Osteoblast (primary cell): Measurements from ENCODE around the gene MCTS1. TPM values are rescaled to one million over a fixed set of nuclear protein-coding genes. Genes with fewer than 3 reads are reported as not detected.

Source experiments
- DNase-seq: peaks from one replicate; pipeline ENCODE4 v3.0.0; 2011; ENCODE audit warnings: low spot score, mixed read lengths; ENCODE audit not compliant: insufficient read length; ENCODE audit errors: missing footprints
- H2AFZ ChIP-seq: 2 replicates; pipeline ENCODE4 v1.6.0; 2011; ENCODE audit warnings: mild to moderate bottlenecking, low read length
- H3K27ac ChIP-seq: 2 replicates; pipeline ENCODE4 v1.5.1; 2011; ENCODE audit warnings: mild to moderate bottlenecking, low read depth, low read length, moderate library complexity
- H3K27me3 ChIP-seq: 2 replicates; pipeline ENCODE4 v1.6.0; 2012; ENCODE audit warnings: mild to moderate bottlenecking, control low read depth, inconsistent platforms, low read length, moderate library complexity; ENCODE audit not compliant: insufficient read depth
- H3K36me3 ChIP-seq: 2 replicates; pipeline ENCODE4 v1.5.1; 2011; ENCODE audit warnings: mild to moderate bottlenecking, low read length, control low read depth, moderate library complexity; ENCODE audit not compliant: insufficient read depth
- H3K4me1 ChIP-seq: 2 replicates; pipeline ENCODE4 v1.5.1; 2011; ENCODE audit warnings: mild to moderate bottlenecking, low read length, control low read depth, moderate library complexity; ENCODE audit not compliant: insufficient read depth
- H3K4me2 ChIP-seq: 2 replicates; pipeline ENCODE4 v1.6.0; 2011; ENCODE audit warnings: mild to moderate bottlenecking, low read length; ENCODE audit not compliant: insufficient read depth
- H3K4me3 ChIP-seq: fragments of 200-600 bp; sonication (generic); 3 replicates; pipeline ENCODE4 v1.5.1; 2012; ENCODE audit warnings: mild to moderate bottlenecking, low read length, inconsistent platforms; ENCODE audit not compliant: insufficient read depth
- H3K79me2 ChIP-seq: 2 replicates; pipeline ENCODE4 v1.6.0; 2012; ENCODE audit warnings: mild to moderate bottlenecking, low read length, control low read depth, inconsistent platforms; ENCODE audit not compliant: insufficient read depth
- H3K9me3 ChIP-seq: 2 replicates; pipeline ENCODE4 v1.5.1; 2011; ENCODE audit warnings: low read depth, low read length, control low read depth
- H4K20me1 ChIP-seq: 2 replicates; pipeline ENCODE4 v1.6.0; 2012; ENCODE audit warnings: mild to moderate bottlenecking, low read length, control low read depth; ENCODE audit not compliant: insufficient read depth
- total RNA-seq: library from RNA; depleted of rRNA; stranded (reverse); fragments of >200 nt; gene quantifications from 2 replicates; pipeline ENCODE4 v1.2.3, GENCODE V29; 2012
- TF ChIP-seq, protein P1 (sequence below): IDR thresholded peaks from 2 replicates; pipeline ENCODE4 v1.5.1; 2011; ENCODE audit warnings: mild to moderate bottlenecking, low read depth, low read length, moderate library complexity; ENCODE audit errors: extremely low read depth

Gene MCTS1
- total RNA-seq, 1 donor = 29.3 TPM

DNA sequence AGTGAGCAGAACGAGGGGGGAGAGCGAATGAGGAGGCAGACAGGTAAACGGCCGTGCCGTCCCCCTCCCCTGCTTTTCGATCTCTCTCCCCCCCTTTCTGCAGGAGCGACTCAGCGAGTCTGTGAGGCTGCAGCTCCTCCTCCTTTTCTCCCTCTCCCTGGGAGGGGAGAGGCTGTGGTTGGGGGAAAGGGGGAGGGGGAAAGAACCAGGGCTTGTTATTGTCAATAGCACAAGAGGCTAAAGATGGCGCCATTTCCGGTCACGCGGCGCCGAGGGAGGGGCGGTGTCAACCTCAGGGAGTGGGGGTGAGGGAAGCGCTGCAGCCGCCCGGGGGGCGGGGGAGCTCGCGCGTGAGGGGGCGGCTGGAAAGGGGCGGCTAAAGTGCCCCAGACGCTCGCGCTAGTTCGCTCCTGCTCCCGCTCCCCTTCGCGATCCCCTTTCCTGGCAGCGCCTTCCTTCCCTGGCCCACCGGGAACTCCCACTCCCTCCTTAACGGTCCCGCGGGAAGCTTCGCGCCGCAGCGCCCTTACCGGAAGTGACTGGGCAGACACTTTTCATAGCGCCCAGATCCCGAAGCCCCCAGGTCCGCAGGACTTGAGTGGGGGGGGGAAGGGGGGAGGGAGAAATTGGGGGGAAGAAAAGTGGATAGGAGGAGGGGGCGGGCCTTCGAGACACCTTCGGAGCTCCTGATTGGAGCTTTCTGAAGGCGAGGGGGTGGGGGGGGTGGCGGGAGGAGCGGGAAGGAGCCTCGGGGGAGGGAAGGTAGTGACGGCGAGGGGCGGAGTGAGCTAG, 42.9 kb upstream of the MCTS1 start, which contains the start of gene CUL4B:
Gene CUL4B, minus strand, starts transcription at position 121 of the 792 bp plus-strand sequence. CDS start 324 bp downstream, outside the sequence.
- Histone ChIP-seq H3K79me2 (peaks cover 43% of the 10 kb centered on the region), H3K27ac (peak within 1 kb of the TSS; percentile 92), H3K27me3 (no peaks in the 10 kb centered on the region), H3K4me3 (peak within 1 kb of the TSS; percentile 79), H3K9me3 (no peaks in the 10 kb centered on the region), H3K4me1 (peaks cover 3% of the 10 kb centered on the region), H3K36me3 (peaks cover 6% of the 10 kb centered on the region), H4K20me1 (no peaks in the 10 kb centered on the region), H3K4me2 (peak within 1 kb of the TSS; percentile 80), H2AFZ (peak within 1 kb of the TSS; percentile 70)
- TF ChIP-seq, protein P1, sequence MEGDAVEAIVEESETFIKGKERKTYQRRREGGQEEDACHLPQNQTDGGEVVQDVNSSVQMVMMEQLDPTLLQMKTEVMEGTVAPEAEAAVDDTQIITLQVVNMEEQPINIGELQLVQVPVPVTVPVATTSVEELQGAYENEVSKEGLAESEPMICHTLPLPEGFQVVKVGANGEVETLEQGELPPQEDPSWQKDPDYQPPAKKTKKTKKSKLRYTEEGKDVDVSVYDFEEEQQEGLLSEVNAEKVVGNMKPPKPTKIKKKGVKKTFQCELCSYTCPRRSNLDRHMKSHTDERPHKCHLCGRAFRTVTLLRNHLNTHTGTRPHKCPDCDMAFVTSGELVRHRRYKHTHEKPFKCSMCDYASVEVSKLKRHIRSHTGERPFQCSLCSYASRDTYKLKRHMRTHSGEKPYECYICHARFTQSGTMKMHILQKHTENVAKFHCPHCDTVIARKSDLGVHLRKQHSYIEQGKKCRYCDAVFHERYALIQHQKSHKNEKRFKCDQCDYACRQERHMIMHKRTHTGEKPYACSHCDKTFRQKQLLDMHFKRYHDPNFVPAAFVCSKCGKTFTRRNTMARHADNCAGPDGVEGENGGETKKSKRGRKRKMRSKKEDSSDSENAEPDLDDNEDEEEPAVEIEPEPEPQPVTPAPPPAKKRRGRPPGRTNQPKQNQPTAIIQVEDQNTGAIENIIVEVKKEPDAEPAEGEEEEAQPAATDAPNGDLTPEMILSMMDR = no peak
- peak; percentile 91 for DNase-seq

DNA sequence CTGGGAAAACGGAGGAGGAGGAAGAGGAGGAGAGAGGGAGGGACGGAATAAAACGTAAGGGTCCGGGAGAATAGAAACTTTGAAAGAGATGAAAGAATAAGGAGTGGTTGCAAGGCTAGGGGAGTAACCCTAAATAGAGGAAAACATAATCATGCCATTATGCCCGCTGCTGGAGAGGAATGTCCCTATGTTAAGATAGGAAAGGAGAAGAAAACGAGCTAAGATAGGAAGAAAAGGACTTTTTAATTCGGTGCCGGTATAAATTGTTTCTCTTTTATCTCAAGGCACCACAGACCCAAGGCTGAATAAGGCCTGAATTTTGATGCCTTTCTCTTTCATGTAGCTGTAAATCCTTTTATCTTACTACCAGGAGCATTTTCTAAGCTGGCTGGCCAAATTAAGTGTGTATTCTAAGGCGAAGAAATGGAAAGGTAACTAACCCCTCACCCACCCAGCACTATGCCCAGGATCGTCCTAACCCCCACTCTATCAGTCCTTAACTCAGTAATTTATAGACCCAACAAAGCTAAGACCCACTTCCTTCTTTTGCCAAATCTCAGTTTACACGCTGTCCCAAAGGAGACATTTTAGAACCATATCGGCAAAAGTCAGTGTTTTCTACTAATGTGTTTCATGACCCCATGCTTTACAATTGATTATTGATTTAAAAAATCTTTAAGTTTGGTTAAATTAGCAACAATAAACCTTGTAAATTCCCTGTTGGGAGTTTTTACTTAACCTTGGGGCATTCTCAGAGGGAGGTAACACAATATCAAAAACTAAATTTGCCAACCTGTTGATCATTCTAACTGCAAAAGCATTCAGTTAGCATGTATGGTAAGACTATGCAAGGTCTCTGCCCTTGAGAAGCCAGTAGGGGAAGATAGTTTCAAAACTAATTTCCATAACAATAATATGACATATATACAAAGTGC, 42.0 kb upstream of the MCTS1 start:
- TF ChIP-seq, protein P1 = no peak
- Histone ChIP-seq H2AFZ (peak overlapping the region; percentile 70), H3K27ac (peak overlapping the region; percentile 92), H3K79me2 (peaks cover 36% of the 10 kb centered on the region), H3K4me2 (peak overlapping the region; percentile 80), H3K4me3 (peak overlapping the region; percentile 79), H4K20me1 (no peaks in the 10 kb centered on the region), H3K36me3 (peaks cover 6% of the 10 kb centered on the region), H3K4me1 (no peaks in the 10 kb centered on the region), H3K9me3 (no peaks in the 10 kb centered on the region), H3K27me3 (no peaks in the 10 kb centered on the region)
- DNase-seq = no peak

DNA sequence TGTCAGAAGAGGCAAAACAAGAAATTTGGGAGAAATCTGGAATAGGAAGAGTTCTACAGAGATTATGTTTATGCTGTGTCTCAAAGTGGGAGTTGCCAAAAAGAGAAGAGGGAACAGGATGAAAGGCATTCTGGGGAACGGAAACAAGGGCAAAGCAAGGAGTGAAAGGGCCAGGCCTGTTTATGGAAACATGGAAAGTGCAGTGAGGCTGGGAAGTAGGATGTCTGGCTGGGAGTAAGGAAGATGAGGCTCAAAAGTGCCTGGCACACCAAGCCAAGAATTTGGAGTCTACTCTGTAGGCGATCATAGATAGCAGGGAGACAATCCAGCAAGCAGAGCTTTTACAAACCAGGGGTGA, 41.4 kb upstream of the MCTS1 start:
- Histone ChIP-seq H4K20me1 (no peaks in the 10 kb centered on the region), H3K4me3 (no peak overlapping the region), H3K79me2 (peaks cover 30% of the 10 kb centered on the region), H3K36me3 (peaks cover under 1% of the 10 kb centered on the region), H3K27me3 (no peaks in the 10 kb centered on the region), H3K27ac (no peak overlapping the region), H3K4me2 (peak overlapping the region; percentile 80), H3K4me1 (no peaks in the 10 kb centered on the region), H3K9me3 (no peaks in the 10 kb centered on the region), H2AFZ (no peak overlapping the region)
- TF ChIP-seq, protein P1 = no peak
- no peak for DNase-seq
